NCI-H2227 treated with DMSO at 0.1 percent for 48 hours (cell line): Measurements from ENCODE around the gene COL9A2.

Experiments used
- DNase-seq: peaks from one replicate; lab custom pipeline; 2025; lab: John Stamatoyannopoulos, UW

Gene COL9A2

DNA sequence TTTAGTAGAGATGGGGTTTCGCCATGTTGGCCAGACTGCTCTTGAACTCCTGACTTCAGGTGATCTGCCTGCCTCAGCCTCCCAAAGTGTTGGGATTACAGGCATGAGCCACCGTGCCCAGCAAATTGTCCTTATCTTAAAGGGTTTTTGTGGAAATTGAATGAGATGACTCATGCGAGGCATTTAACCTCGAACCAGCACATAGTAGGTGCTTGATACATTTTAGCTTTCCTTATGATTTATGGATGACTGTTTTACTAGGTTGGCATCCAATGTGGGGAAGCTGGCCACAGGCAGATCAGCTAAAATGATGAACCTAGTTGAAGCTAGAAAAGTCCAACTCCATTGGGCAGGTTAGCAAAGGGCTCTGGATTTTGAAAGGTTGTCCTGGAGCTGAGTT, 1.4 kb upstream of the COL9A2 start:
- DNase-seq = no peak

DNA sequence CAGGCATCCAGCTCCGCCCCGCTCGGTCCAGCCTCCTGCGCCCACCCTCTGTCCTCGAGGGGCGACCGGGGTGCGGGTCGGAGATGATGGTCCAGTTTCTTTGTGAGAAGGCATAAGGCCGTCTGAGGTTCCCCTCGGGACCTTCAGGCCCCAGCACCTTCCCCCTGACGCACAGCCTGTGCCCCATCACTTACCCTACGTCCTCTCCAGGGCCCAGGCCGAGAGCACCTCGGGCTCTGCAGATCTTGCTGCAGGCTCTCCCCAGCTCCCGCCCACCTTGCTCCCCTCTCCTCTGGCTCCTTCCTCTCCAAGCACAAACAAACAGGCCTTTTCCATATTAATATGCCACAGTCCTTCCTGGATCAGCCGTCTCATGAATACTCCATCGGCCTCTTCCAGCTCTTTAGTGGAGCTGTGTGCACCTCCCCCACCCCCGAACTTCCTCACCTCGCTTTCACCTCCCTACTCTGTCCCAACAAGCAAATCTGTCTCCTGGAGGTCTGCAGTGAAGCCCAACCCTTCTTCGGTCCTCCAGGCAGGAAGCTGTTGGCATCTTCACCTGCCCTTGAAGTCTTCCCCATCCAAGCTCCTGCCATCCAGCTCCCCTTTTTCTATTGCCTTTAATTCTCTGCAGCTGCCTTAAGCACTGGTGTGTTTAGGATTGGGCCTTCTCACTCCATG, 448 bp upstream of the COL9A2 start:
- DNase-seq = no peak

DNA sequence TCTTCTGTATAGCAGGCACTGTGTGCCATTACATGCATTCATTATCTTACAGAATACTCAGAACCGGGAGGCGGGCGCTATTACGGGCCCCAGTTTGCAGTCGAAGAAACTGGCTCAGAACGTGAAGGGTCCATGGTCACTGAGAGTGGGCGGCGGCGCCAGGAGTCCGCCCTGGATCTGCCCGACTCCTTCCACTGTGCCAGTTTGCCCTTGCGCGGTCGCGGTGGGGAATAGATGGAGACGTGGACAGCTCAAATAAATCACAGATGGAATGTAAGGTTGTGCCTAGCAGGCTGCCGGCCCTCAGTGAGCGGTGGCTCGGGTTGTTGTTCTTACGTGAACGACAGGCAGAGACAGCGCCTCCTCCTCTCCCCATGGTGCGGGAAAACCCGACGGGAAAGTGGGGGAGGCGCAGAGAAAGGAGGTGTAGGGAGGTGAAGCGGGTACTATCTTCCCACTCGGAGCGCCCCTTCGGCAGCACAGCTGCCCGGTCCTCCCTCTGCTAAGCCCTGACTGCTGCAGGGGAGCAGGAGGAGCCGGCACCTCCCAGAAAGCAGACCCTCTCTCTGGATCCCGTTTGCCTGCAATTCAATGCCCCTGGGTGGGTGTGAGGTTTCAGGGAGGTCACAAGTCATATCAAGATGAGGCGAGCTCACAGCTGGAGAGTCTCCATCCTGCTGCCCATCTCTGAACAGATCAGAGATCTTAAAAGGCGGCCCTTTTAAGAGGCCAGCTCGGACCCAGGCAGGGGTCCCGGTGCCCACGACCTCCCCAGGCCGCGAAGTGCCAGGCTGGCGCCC, 1.1 kb downstream of the COL9A2 start:
- DNase-seq = peak; percentile 57

DNA sequence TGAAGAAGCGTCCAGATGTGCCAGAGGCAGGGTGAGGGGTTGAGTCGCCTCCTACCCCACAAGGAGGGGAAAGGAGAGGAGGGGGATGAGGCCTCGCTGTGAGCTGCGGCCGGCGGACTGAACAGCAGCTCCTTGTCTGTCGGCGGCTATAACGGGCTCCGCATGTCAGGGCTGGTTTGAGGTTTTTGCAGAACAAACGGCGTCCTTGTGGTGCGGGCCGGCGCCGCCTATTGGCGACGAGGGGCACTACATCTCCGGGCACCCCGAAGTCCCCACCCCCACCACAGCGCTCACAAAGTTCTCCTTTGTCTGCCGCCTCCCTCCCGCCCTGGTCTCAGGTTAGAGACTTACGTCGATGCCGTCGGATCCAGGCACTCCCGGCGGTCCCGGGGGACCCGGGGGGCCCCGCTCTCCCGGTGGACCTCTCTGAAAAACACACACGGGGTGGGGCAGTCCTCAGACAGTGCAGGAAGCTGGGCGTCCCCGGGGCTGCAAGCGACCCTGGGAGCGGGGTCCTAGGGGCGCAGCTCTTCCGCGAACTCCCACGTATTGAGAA, 1.8 kb downstream of the COL9A2 start:
- DNase-seq = peak; percentile 87

DNA sequence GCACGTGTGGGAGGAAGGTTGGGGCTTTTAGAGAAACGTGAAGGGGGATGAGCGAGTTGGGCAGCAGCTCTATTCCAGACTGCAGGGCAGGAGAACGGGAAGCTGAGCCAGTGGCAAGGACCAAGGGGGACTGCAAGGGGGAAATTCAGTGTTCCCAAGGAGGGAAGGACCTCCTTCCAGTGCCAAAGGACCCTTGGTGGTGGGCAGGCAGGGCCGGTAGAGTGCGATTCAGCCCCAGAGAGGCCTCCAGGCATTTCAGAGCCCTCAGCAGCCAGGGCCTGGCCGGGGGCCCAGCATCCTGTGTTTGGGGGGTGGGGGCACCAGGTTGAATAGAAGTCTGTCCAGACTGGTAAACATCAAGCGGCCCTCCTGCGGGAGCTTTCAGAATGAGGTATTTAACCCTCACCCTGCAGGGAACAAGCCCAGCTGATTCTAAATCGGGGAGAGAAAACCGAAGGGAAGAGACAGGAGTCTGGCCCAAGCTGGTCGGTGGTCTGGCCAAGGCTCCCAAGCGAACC, 2.3 kb downstream of the COL9A2 start:
- no peak for DNase-seq

DNA sequence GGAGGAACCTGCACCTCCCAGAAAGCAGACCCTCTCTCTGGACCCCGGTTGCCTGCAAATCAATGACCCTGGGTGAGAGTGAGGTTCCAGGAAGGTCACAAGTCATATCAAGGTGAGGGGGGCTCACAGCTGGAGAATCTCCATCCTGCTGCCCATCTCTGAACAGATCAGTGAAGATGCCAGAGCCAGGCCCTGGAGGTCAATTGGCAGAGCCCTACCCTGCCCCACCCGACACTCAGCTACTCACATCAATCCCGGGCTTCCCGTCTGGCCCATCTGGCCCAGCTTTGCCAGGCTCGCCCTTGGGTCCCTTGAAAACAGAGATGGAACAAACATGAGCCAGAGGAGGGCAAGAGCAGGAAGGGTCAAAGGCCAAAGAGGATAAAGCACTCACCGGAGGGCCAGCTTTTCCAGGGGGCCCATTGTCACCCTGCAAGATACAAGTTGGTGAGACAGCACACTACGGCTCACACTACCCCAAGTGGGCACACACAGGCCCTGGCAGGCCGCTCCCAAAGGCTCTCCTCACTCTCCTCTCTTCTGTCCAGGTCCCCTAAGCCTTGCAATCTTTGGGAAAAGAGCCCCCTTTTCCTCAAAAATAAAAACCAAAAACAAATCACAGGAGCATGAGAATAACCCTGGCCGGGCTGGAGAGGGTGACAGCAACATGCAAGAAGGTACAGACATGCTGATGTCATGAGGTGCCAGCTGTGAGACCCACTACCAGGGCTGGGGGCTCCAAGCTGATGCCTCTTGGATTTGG, 2.9 kb downstream of the COL9A2 start:
- DNase-seq = no peak

- no peak for DNase-seq
Measured at GRCh38 chr1:40313329-40313957, 3.6 kb downstream of the COL9A2 start.

DNA sequence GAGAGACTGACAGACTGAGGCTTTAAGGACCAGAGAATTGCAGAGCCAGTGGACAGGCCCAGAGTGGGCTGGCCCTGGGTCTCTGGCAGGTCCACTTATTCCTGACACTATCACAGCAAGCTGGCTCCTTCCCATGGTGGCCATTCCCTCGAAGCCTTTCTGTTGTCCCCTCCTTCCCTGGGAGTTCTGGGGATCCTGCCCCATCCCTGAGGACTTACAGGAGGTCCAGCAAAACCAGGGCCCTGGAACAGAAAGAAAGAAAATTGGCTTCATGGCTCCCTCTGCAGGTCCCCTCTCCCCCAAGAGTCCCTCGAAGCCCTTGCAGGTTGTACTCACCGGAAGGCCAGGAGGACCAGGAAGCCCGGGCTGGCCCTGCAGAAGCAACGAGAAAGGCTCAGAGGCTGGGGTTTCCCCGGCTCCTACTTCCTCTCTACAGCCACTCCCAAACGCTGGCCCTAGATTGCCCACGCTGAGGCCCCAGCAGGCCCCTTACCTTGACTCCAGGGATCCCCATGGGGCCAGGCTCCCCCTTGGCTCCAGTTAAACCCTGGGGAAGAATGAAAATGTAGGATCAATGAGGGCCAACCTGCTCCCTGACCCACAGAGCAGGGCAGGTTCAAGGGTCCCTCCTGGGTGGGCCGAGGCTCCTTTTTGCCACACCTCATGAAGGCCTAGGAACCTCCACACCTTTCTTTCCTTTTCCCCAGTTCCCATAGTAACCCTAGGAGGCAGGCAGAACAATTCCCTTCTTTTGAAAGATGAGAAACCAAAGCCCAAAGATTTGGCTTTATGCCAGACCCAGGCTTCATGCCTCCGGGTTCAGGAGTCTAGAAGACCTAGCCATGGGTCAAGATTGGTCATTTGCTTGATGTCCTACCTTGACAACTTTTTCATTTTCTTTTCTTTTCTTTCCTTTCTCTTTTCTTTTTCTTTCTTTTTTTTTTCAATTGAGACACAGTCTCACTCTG, 4.6 kb downstream of the COL9A2 start:
- DNase-seq = no peak

DNA sequence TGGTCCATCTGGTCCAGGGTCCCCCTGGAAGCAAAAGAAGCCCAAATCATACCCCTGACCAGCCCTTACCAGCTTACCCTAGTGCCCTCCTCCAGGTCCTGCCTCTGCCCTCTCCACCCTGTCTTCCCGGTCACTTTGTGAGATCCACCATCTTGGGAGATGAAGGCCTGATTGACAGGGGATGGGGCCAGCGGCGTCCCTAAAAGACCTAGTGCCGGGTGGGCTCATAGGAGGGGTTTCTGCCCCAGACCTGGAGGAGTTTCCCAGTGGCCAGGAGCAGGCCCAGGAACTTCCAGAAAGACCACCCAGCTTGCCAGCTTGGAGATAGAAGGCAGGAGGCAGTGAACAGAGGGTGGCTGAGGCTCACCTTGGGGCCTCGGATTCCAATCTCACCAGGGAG, 5.4 kb downstream of the COL9A2 start:
- DNase-seq = no peak

DNA sequence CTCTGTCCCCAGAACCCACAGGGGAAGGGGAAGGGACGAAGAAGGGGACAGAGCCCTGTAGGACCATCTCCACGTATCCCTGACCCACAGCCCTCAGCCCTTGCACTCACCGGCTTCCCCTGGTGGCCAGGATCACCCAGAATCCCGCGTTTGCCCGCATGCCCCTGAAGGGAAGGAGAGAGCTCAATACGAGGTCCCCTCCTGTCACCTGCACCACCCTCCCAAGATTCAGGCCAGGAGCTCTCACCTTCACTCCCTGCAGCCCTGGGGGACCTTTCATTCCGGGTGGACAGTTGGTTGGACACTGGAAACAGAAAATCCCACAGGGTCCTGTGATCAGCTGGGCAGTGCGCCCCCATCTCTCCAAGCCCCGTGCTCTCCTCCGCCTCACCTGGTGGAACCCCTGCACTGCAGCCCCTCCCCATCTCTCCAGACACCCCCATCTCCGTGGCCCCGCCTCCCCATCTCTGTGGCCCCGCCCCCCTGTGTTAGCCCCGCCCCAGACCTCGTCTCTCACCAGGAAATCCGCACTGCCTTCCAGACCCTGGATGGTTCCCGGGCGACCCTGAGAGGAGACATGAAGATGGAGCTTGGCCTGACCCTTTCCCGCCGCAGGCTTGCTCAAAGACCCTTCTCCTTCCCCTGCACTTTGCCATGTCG, 6.0 kb downstream of the COL9A2 start:
- DNase-seq = no peak

- DNase-seq = no peak
Measured at GRCh38 chr1:40310129-40310461, 7.0 kb downstream of the COL9A2 start.

GRCh38 chr1:40309374-40310128, 7.5 kb downstream of the COL9A2 start:
- DNase-seq = no peak

- DNase-seq = no peak
Measured at GRCh38 chr1:40308036-40308727, 8.9 kb downstream of the COL9A2 start.

GRCh38 chr1:40307186-40307585, 9.9 kb downstream of the COL9A2 start:
- no peak for DNase-seq

DNA sequence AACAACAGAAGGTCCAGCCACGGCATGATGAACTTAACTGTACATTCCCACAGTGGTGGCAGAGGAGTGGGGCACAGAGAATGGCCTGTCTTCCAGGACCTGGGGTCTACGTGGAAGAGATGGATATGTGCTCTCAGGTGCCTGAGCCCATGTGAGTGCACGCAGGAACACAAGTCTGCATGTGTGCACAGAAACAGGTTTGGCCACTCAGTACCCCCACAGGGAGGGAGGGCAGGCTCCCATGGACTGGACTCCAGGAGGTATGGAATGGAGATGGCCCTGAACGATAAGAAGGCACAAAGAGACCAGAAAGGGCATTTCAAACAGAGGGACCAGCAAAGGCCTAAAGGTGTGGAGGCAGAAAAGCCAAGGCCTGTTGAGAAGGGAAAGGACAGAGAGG, 10.8 kb downstream of the COL9A2 start:
- DNase-seq = no peak

- DNase-seq = no peak
Measured at GRCh38 chr1:40305871-40306270, 11.2 kb downstream of the COL9A2 start.

- no peak for DNase-seq
Measured at GRCh38 chr1:40305451-40305850, 11.6 kb downstream of the COL9A2 start.

DNA sequence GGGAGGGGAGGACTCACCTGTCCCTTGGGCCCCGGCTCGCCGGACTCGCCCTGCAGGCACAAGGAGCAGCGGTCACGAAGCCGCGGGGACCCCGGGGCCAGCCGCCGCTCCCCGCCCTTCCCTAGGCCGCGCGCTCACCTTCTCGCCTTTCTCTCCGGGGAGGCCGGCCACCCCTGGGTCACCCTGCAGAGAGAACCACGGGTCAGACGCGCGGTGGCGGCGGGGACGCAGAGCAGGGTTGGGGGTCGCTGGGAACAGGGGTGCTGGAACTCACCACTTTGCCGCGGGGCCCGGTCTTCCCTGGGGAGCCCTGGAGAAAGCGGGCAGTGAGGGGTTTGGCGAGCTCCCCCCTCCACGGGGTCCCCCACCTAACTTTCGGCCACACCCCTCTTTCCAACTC, 13.3 kb downstream of the COL9A2 start:
- no peak for DNase-seq
